ENCODE results near the gene RFC4.

RFC4 gene

GRCh38 chr3:186783058-186783730 lies 23.1 kb downstream of the RFC4 start, which contains the start of gene EIF4A2 (continued):
- TF ChIP-seq ZNF518A (tag by site-specific recombination; conservative IDR thresholded peaks at IDR 0.05; ENCODE audit: low read depth) = peak; percentile 52; the same call in 1 of the 2 replicates
- TF ChIP-seq ZNF600 (tag by site-specific recombination; IDR thresholded peaks at IDR 0.05) = peak; percentile 40
- no peak for TF ChIP-seq BCL11A (tag by site-specific recombination; IDR thresholded peaks at IDR 0.05; ENCODE audit: low read depth)
- TF ChIP-seq ZNF701 (tag by site-specific recombination; IDR thresholded peaks at IDR 0.05) = no peak
- peak; percentile 64 for TF ChIP-seq SP2 (tag by site-specific recombination; IDR thresholded peaks at IDR 0.05)
- TF ChIP-seq SETDB1 (IDR thresholded peaks at IDR 0.05; ENCODE audit: insufficient read length, low read length) = peak; percentile 38
- TF ChIP-seq ZNF133 (tag by site-specific recombination; IDR thresholded peaks at IDR 0.05) = no peak
- TF ChIP-seq ZNF621 (tag by site-specific recombination; IDR thresholded peaks at IDR 0.05) = no peak
- peak; percentile 48; the same call in 1 of the 2 replicates for TF ChIP-seq KLF10 (tag by site-specific recombination; IDR thresholded peaks at IDR 0.05)
- no peak for TF ChIP-seq HOXA7 (CRISPR knock-in tag; IDR thresholded peaks at IDR 0.05; ENCODE audit: borderline replicate concordance)

- TF ChIP-seq ZNF2 (tag by site-specific recombination; IDR thresholded peaks at IDR 0.05) (0 out of 2 replicates have a peak, but pooled peaks have one; percentile 10), ZNF692 (tag by site-specific recombination; IDR thresholded peaks at IDR 0.05) (no peak), ZNF157 (tag by site-specific recombination; IDR thresholded peaks at IDR 0.05) (no peak), MYNN (tag by site-specific recombination; IDR thresholded peaks at IDR 0.05; ENCODE audit: borderline replicate concordance) (no peak)
- Histone ChIP-seq H3K36me3 (ENCODE audit: control insufficient read depth in 2 of 2, insufficient read depth in 1 of 2, low read length in 2 of 2) (peaks cover 0 to 41% of the 10 kb centered on the region in 2 experiments; a peak in 2 of 3 replicates), H3K9me3 (ENCODE audit: control insufficient read depth, insufficient read depth, low read depth, low read length) (no peaks in the 10 kb centered on the region), H3K27ac (ENCODE audit: extremely low read depth, low read depth, low read length) (peak overlapping the region; percentile 97), H3K4me3 (ENCODE audit: low read depth, low read length) (peak overlapping the region; percentile 100), H3K4me1 (ENCODE audit: control insufficient read depth, insufficient read depth, low read length) (no peaks in the 10 kb centered on the region)
- CTCF ChIA-PET = no interaction called here
- POLR2A ChIA-PET = interaction anchor here (0.7 to 4.2 kb wide), 12 partner anchors 9 to 319 kb away, joined by 3 to 35 read pairs (median 8); partner anchors contain the start of genes DNAJB11 and RFC4
Measured at GRCh38 chr3:186782542-186783057, 23.7 kb downstream of the RFC4 start.

GRCh38 chr3:186779204-186779603 lies 27.1 kb downstream of the RFC4 start:
- ChIA-PET POLR2A (no interaction called here), CTCF (no interaction called here)
- H3K4me3 ChIP-seq (ENCODE audit: low read depth, low read length) = no peak overlapping the region
- no peaks in the 10 kb centered on the region for H3K9me3 ChIP-seq (ENCODE audit: control insufficient read depth, insufficient read depth, low read depth, low read length)
- no peaks in the 10 kb centered on the region for H3K4me1 ChIP-seq (ENCODE audit: control insufficient read depth, insufficient read depth, low read length)
- peaks cover 0 to 7% of the 10 kb centered on the region in 2 experiments; a peak in 1 of 3 replicates for H3K36me3 ChIP-seq (ENCODE audit: control insufficient read depth in 2 of 2, insufficient read depth in 1 of 2, low read length in 2 of 2)
- H3K27ac ChIP-seq (ENCODE audit: extremely low read depth, low read depth, low read length) = no peak overlapping the region
- no peak for TF ChIP-seq SP7 (tag by site-specific recombination; IDR thresholded peaks at IDR 0.05)
- TF ChIP-seq ATF2 (tag by site-specific recombination; IDR thresholded peaks at IDR 0.05; ENCODE audit: low read depth) = no peak
- TF ChIP-seq KLF9 (tag by site-specific recombination; IDR thresholded peaks at IDR 0.05; ENCODE audit: low read depth) = no peak
- no peak for TF ChIP-seq ZNF645 (tag by site-specific recombination; IDR thresholded peaks at IDR 0.05)
- TF ChIP-seq PRDM4 (tag by site-specific recombination; IDR thresholded peaks at IDR 0.05) = no peak
- no peak for TF ChIP-seq KLF1 (tag by site-specific recombination; IDR thresholded peaks at IDR 0.05)
- no peak for TF ChIP-seq ZXDB (tag by site-specific recombination; IDR thresholded peaks at IDR 0.05)
- no peak for TF ChIP-seq ZNF114 (tag by site-specific recombination; IDR thresholded peaks at IDR 0.05)

Data from HEK293 (cell line).